Measurements from ENCODE around the gene TMEM240.
"Not testable (repeated sequence)": the region's sequence is repeated elsewhere in the genome, so short reads cannot be mapped to it uniquely, and the experiment has no call there.

Gene TMEM240

GRCh38 chr1:1539310-1540089, 924 bp downstream of the TMEM240 start:
- DNase-seq, result no peak

GRCh38 chr1:1538989-1539309, 1.5 kb downstream of the TMEM240 start:
- DNase-seq, result no peak

GRCh38 chr1:1538334-1538733, 2.1 kb downstream of the TMEM240 start:
- DNase-seq, result no peak

GRCh38 chr1:1537626-1538250, 2.7 kb downstream of the TMEM240 start:
- DNase-seq, result no peak

- no peak for DNase-seq
Observed at GRCh38 chr1:1536938-1537546, 3.4 kb downstream of the TMEM240 start.

- DNase-seq, result no peak
Observed at GRCh38 chr1:1536019-1536937, 4.1 kb downstream of the TMEM240 start.

GRCh38 chr1:1535201-1536018, 5.0 kb downstream of the TMEM240 start:
- DNase-seq, result no peak

- no peak for DNase-seq
Observed at GRCh38 chr1:1534401-1535154, 5.8 kb downstream of the TMEM240 start.

- not testable (repeated sequence) for DNase-seq
Observed at GRCh38 chr1:1533894-1534291, 6.5 kb downstream of the TMEM240 start.

GRCh38 chr1:1533176-1533893, 7.1 kb downstream of the TMEM240 start:
- DNase-seq, result not testable (repeated sequence)

GRCh38 chr1:1531947-1532346, 8.5 kb downstream of the TMEM240 start:
- DNase-seq, result no peak

GRCh38 chr1:1529936-1530335, 10.5 kb downstream of the TMEM240 start:
- no peak for DNase-seq

GRCh38 chr1:1529321-1529720, 11.1 kb downstream of the TMEM240 start:
- no peak for DNase-seq

GRCh38 chr1:1528301-1529267, 11.8 kb downstream of the TMEM240 start:
- no peak for DNase-seq

- DNase-seq, result no peak
Observed at GRCh38 chr1:1527092-1527816, 13.2 kb downstream of the TMEM240 start.

- not testable (repeated sequence) for DNase-seq
Observed at GRCh38 chr1:1526476-1526875, 13.9 kb downstream of the TMEM240 start.

- not testable (repeated sequence) for DNase-seq
Observed at GRCh38 chr1:1524750-1525383, 15.6 kb downstream of the TMEM240 start.

- DNase-seq, result not testable (repeated sequence)
Observed at GRCh38 chr1:1523651-1524050, 16.8 kb downstream of the TMEM240 start.
